ENCODE results near the gene PRDX3.

Gene PRDX3

GRCh38 chr10:119118231-119118630 is 60.4 kb downstream of the PRDX3 start:
- DNase-seq: no peak

All from NCI-H2171 treated with DMSO at 0.1 percent for 48 hours (cell line).